WTC11 (cell line): ENCODE measurements around the gene NEO1. TPM values are rescaled to one million over a fixed set of nuclear protein-coding genes. Genes with fewer than 3 reads are reported as not detected.

Experiments
- ATAC-seq: fragments of 200-7000 bp; cut with Tn5 transposase; 2 replicates; pipeline ENCODE4 v1.10.0; 2021; ENCODE audit warnings: mild to moderate bottlenecking, moderate library complexity
- CTCF ChIA-PET: fragments of 300-600 bp; sonication (Branson Sonifier 250); formaldehyde crosslinking; loops from one replicate; lab custom pipeline; 2021; ENCODE audit warnings: antibody characterized with exemption; lab: Charles Lee
- POLR2A ChIA-PET: fragments of 350-600 bp; sonication (Branson Sonifier 250); formaldehyde crosslinking; loops from one replicate; lab custom pipeline; 2021; ENCODE audit warnings: antibody characterized with exemption; lab: Charles Lee
- DNase-seq: peaks from one replicate; pipeline ENCODE4 v3.0.0; 2021; ENCODE audit warnings: low spot score
- H3K27ac Mint-ChIP-seq: 2 replicates; pipeline ENCODE4 v1.8.0; 2021; ENCODE audit warnings: mixed read lengths
- H3K27me3 Mint-ChIP-seq: 2 replicates; pipeline ENCODE4 v1.8.0; 2021; ENCODE audit warnings: low read depth, mild to moderate bottlenecking, moderate library complexity, mixed read lengths
- H3K36me3 Mint-ChIP-seq: 2 replicates; pipeline ENCODE4 v1.8.0; 2021; ENCODE audit warnings: mixed read lengths
- H3K4me1 Mint-ChIP-seq: 2 replicates; pipeline ENCODE4 v1.8.0; 2022; ENCODE audit warnings: mixed read lengths
- H3K4me3 Mint-ChIP-seq: 2 replicates; pipeline ENCODE4 v1.8.0; 2021; ENCODE audit warnings: mild to moderate bottlenecking, moderate library complexity, mixed read lengths
- H3K9me3 Mint-ChIP-seq: 2 replicates; pipeline ENCODE4 v1.8.0; 2021; ENCODE audit warnings: mixed read lengths
- CTCF ChIP-seq: fragments of 200-600 bp; IDR thresholded peaks from 2 replicates; pipeline ENCODE4 v1.8.0; 2022; ENCODE audit warnings: antibody characterized with exemption
- ESRRA ChIP-seq: sonication (generic); formaldehyde crosslinking; IDR thresholded peaks from 2 replicates; pipeline ENCODE4 v1.8.1; 2022; ENCODE audit warnings: mild to moderate bottlenecking, missing genetic modification reagents, borderline replicate concordance
- FOXJ3 ChIP-seq: sonication (generic); formaldehyde crosslinking; IDR thresholded peaks from 2 replicates; pipeline ENCODE4 v1.9.0; 2021; ENCODE audit warnings: missing genetic modification reagents, mild to moderate bottlenecking, borderline replicate concordance
- MLX ChIP-seq: sonication (generic); formaldehyde crosslinking; IDR thresholded peaks from 2 replicates; pipeline ENCODE4 v1.8.1; 2023; ENCODE audit warnings: mild to moderate bottlenecking, missing genetic modification reagents, moderate library complexity
- TEAD4 ChIP-seq: sonication (generic); formaldehyde crosslinking; IDR thresholded peaks from 2 replicates; pipeline ENCODE4 v1.8.0; 2022; ENCODE audit warnings: mild to moderate bottlenecking, missing genetic modification reagents
- ZNF219 ChIP-seq: sonication (generic); formaldehyde crosslinking; IDR thresholded peaks from 2 replicates; pipeline ENCODE4 v1.8.0; 2023; ENCODE audit warnings: missing genetic modification reagents, mild to moderate bottlenecking, borderline replicate concordance
- ZNF396 ChIP-seq: fragments of 250-450 bp; sonication (Bioruptor Pico); IDR thresholded peaks from 2 replicates; pipeline ENCODE4 v1.8.0; 2021; ENCODE audit warnings: mild to moderate bottlenecking, moderate library complexity, borderline replicate concordance
- ZNF671 ChIP-seq: fragments of 250-450 bp; sonication (Bioruptor Pico); IDR thresholded peaks from 2 replicates; pipeline ENCODE4 v1.8.0; 2021; ENCODE audit warnings: mild to moderate bottlenecking
- total RNA-seq: library from RNA; stranded (reverse); gene quantifications from 3 replicates; pipeline ENCODE4 v1.2.3, GENCODE V29; 2021
- TF ChIP-seq, protein P1 (sequence below): fragments of 250-450 bp; sonication (Bioruptor Pico); conservative IDR thresholded peaks from 2 replicates; pipeline ENCODE4 v1.9.0; 2021; ENCODE audit warnings: mild to moderate bottlenecking
- TF ChIP-seq, protein P2 (sequence below): sonication (generic); formaldehyde crosslinking; IDR thresholded peaks from 2 replicates; pipeline ENCODE4 v1.8.0; 2022; ENCODE audit warnings: mild to moderate bottlenecking, missing genetic modification reagents
- TF ChIP-seq, protein P3 (sequence below): sonication (generic); formaldehyde crosslinking; IDR thresholded peaks from 2 replicates; pipeline ENCODE4 v1.8.0; 2022; ENCODE audit warnings: missing genetic modification reagents

The NEO1 gene
- total RNA-seq, 1 experiment from 2014 or later = 37.1 TPM

GRCh38 chr15:73303636-73304035, 251.4 kb downstream of the NEO1 start:
- peaks cover 28% of the 10 kb centered on the region for H3K36me3 Mint-ChIP-seq

DNA sequence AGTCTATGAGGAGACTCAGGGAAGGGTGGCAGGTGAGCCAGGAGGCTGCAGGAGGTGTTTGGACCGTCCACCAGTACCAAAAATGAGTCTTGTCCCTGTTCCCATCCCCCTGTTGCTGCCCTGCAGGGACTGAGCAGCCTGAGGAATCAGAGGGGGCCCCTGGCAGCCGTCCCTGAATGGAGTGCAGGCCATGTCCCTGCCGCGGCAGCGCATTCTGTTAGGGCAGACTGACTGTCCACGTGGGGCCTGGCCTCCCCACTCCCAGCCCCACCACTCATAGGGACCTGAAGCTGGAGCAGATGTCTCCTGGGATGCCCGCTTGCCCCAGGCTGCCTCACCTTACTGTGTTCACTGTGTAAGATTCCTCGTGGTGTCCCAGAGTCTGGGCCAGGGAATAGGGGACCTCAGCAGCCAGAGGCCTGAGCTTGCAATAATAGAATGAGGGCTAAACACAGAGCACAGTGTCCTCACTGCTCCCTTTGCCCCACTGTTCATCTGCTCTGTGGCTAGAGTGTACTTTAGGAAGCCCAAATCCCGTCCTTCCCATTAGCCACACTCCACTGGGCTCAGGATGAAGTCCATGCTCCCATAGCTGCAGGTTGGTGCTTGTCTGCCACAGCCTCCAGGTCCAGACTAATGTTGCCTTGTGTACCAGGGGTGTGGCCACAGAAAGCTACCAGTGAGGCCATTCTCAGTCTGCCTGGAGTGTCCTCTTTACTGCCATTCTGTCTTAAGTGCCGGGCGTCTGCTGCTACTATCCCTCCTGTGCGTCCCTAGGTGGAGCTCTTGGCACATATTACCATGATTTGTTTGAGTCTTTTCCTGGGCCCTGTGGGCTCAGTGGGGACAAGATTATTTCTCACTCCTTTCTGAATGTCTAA, 253.3 kb downstream of the NEO1 start:
- peaks cover 3% of the 10 kb centered on the region for H3K4me1 Mint-ChIP-seq
- CTCF ChIA-PET = interaction anchor here (0.7 to 1.8 kb wide), 35 partner anchors 8 to 412 kb away, joined by 3 to 13 read pairs (median 4); partner anchors contain the start of gene NPTN
- POLR2A ChIA-PET = no interaction called here

More at GRCh38 chr15:73303636-73304035, 251.4 kb downstream of the NEO1 start:
- ATAC-seq = no peak
- no peak overlapping the region for H3K27ac Mint-ChIP-seq
- DNase-seq = no peak
- ChIA-PET POLR2A (no interaction called here), CTCF (no interaction called here)
- H3K27me3 Mint-ChIP-seq = no peaks in the 10 kb centered on the region
- peaks cover 3% of the 10 kb centered on the region for H3K4me1 Mint-ChIP-seq
- TF ChIP-seq ZNF219 (CRISPR knock-in tag) (no peak), FOXJ3 (CRISPR knock-in tag) (no peak), ZNF671 (CRISPR knock-in tag) (no peak), TEAD4 (no peak), ZNF396 (CRISPR knock-in tag) (no peak)
- TF ChIP-seq, protein P1, sequence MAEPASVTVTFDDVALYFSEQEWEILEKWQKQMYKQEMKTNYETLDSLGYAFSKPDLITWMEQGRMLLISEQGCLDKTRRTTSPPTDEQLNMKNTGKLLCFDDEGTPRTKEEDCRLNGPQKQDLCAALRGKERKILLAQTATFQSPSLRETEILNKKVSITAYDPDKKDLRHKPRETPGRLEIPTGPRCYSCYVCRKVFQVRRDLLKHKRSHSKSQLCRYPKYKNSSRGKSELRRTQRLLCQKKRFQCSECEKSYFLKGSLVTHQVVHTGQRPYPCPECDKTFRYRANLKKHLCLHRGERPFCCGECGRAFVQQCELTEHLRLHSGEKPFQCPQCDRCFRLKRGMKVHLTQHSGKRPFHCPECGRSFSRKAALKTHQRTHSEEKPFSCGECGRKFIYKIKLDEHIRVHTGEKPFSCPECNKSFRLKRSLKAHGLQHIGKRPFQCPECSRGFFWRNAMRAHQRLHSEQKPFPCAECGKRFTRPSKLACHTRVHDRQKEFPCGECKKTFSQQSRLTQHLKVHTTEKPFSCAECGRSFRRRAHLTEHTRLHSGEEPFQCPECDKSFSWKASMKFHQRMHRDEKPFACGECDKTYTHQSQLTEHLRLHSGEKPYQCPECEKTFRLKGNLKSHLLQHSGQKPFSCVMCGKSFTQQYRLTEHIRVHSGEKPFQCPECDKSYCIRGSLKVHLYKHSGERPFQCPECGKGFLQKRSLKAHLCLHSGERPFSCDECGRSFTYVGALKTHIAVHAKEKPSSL (CRISPR knock-in tag) = no peak
- TF ChIP-seq, protein P2, sequence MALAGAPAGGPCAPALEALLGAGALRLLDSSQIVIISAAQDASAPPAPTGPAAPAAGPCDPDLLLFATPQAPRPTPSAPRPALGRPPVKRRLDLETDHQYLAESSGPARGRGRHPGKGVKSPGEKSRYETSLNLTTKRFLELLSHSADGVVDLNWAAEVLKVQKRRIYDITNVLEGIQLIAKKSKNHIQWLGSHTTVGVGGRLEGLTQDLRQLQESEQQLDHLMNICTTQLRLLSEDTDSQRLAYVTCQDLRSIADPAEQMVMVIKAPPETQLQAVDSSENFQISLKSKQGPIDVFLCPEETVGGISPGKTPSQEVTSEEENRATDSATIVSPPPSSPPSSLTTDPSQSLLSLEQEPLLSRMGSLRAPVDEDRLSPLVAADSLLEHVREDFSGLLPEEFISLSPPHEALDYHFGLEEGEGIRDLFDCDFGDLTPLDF = no peak
- TF ChIP-seq, all 79 proteins: peak for 0
- Mint-ChIP-seq H3K9me3 (no peaks in the 10 kb centered on the region), H3K4me3 (no peak overlapping the region)

GRCh38 chr15:73308305-73308704, 256.0 kb downstream of the NEO1 start:
- peaks cover 4% of the 10 kb centered on the region for H3K9me3 Mint-ChIP-seq
- no peak overlapping the region for H3K4me3 Mint-ChIP-seq
- DNase-seq (no peak), ATAC-seq (no peak)
- H3K4me1 Mint-ChIP-seq = peaks cover 3% of the 10 kb centered on the region
- TF ChIP-seq, protein P3, sequence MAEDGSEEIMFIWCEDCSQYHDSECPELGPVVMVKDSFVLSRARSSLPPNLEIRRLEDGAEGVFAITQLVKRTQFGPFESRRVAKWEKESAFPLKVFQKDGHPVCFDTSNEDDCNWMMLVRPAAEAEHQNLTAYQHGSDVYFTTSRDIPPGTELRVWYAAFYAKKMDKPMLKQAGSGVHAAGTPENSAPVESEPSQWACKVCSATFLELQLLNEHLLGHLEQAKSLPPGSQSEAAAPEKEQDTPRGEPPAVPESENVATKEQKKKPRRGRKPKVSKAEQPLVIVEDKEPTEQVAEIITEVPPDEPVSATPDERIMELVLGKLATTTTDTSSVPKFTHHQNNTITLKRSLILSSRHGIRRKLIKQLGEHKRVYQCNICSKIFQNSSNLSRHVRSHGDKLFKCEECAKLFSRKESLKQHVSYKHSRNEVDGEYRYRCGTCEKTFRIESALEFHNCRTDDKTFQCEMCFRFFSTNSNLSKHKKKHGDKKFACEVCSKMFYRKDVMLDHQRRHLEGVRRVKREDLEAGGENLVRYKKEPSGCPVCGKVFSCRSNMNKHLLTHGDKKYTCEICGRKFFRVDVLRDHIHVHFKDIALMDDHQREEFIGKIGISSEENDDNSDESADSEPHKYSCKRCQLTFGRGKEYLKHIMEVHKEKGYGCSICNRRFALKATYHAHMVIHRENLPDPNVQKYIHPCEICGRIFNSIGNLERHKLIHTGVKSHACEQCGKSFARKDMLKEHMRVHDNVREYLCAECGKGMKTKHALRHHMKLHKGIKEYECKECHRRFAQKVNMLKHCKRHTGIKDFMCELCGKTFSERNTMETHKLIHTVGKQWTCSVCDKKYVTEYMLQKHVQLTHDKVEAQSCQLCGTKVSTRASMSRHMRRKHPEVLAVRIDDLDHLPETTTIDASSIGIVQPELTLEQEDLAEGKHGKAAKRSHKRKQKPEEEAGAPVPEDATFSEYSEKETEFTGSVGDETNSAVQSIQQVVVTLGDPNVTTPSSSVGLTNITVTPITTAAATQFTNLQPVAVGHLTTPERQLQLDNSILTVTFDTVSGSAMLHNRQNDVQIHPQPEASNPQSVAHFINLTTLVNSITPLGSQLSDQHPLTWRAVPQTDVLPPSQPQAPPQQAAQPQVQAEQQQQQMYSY (CRISPR knock-in tag) = no peak
- TF ChIP-seq MLX (CRISPR knock-in tag) = no peak
- TF ChIP-seq TEAD4 = no peak
- no peak for TF ChIP-seq ZNF219 (CRISPR knock-in tag)
- CTCF ChIA-PET = interaction anchor here (0.6 to 1.7 kb wide), 4 partner anchors 67 to 594 kb away, joined by 3 to 4 read pairs (median 4); no protein-coding TSS in a partner anchor
- no peak overlapping the region for H3K27ac Mint-ChIP-seq
- POLR2A ChIA-PET = no interaction called here
- H3K36me3 Mint-ChIP-seq = no peaks in the 10 kb centered on the region; the same call in 1 of the 2 replicates
- no peaks in the 10 kb centered on the region for H3K27me3 Mint-ChIP-seq

More for the DNA sequence above, 253.3 kb downstream of the NEO1 start:
- DNase-seq (peak; percentile 57), ATAC-seq (peak; percentile 95)
- TF ChIP-seq ESRRA (CRISPR knock-in tag) = no peak
- 0 out of 2 replicates have a peak, but pooled peaks have one; percentile 14 for TF ChIP-seq CTCF
- H3K9me3 Mint-ChIP-seq = no peaks in the 10 kb centered on the region
- no peak overlapping the region for H3K27ac Mint-ChIP-seq
- H3K27me3 Mint-ChIP-seq = no peaks in the 10 kb centered on the region
- no peak overlapping the region for H3K4me3 Mint-ChIP-seq
- H3K36me3 Mint-ChIP-seq = peaks cover 20% of the 10 kb centered on the region
